GM19238 (cell line): Measurements from ENCODE around the gene HS6ST1.

ENCODE experiments used
- DNase-seq: peaks from one replicate; pipeline ENCODE4 v3.0.0; 2011; ENCODE audit warnings: low spot score; ENCODE audit not compliant: insufficient read length

HS6ST1 gene

DNA sequence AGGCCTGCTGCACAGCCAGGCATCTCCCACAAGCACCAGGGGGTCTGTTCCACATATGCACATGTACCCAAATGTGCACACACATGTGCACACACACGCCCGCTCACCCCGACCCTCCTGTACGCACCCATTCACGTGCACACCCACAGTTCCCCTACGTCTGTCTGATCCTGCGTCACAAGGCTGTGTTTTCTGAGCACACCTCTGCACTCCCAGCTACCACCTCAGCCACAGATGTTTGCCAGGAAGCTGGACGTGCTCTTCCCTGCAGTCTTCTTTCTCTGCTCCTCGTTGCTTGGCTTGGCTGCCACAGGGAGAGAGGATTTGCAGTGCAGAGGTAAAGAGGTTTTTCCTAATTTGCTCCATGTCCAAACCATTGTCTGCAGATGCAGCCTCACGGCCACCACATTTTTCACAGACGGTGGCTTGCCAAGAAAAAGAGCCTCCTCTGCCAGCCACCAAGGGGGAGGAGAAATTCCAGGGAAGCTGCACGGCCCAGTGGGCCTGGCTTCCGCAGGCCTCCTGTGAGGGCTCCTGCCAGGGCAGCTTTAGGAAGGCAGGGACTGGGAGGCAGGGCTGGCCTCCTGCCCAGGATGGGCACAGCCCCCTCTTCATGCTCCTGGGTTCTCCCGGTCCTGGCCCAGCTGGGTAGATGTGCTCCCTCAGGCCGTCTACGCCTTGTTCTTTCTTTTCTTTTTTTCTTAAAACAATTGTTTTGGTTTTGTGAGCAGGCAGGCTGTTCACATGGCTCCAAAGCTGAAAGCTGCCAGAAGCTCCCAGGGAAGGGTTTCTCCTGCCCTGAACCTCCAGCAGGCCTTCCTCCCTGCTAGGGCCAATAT lies 29.3 kb upstream of the HS6ST1 start:
- no peak for DNase-seq

DNA sequence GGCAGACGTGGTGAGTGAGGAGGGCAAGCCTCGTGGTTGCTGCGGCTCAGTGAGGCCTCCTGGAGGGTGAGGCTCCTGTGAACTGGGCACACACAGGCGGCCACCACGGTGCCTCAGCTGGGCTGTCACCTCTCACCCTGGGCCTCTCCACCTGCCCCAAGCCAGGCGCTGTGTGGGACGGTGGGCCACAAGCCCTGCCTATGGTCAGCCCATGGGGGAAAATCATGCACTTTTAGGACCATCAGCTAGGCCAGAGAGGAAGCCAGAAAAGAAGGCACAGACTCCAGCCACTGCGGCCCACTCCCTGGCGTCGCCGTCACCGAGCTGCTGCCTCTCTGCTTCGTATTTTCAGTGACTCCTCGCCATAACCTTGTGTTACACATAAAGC lies 28.5 kb upstream of the HS6ST1 start:
- DNase-seq: no peak

DNA sequence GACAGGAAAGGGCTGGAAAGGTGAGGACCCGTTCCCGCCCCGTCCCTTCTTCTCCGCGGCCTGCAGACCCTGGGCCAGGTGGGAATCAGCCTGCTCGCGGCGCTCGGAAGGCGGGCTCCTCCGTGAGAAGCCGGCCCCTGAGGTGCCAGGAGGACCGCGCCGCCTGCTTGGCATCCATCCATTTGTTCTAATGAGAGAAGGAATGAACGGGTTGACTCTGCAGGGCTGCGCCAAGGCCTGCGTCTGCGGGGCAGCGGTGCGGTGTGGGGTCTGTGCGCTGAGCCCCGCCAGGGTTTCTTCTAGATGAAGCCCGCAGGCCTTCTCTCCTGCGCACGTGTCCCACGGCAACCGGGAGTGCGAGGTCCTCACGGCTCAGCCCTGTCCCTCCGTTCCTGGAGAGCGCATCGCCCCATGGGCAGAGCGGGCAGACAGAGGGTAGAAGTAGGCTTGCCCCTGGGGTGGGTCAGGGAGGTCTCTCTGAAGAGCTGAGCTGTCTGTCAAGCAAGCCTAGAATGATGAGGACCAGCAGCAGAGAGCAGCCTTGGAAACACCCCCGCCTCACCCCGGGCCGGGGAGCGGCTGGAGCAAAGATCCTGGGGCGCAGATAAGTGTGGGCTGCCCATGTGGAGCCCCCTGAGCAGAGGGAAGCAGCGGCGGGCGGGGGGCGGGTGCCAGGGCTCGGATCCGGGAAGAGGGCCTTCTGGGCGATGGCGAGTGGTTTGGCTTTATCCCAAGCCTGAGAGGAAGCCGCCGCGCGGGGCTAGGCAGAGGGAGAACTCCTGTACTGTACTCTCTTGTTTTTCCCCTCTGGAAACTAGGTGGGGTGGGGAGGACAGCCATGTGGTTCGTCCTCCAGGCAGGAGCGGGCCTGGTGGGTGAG lies 27.9 kb upstream of the HS6ST1 start:
- no peak for DNase-seq

DNA sequence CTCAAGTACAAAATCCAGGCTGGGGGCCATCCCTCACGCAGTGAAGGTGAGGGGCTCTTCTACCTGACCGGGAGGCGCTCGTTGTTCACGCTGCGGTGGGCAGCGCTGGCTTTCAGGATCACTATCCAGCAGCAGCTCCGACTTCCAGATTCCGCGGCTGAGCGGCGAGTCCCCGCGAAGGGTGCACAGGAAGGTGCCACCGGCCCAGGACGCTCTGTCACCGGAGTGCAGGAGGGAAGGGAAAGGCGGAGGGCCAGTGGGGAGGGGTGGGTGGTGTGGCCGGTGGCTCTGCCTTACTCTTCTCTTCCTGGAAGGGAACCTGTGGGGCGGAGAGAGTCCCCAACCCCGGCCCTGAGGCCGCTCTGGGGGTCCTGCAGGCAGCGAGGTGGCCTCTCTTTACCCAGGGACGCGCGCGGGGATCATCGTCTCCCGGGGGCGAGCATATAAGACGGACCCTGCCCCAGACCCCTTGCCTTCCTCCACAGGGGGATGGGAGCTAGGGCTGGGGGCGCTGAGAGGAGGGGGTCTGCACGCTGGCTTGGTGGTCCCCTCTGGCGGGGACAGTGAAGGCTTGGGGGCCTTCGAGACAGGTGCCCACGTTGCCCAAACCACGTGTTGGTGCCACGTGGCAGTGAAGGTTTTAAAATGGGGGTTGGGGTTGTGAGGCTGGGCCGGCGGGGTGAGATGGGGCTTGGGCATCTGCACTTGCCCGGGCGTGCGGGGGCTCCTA lies 26.9 kb upstream of the HS6ST1 start:
- no peak for DNase-seq

DNA sequence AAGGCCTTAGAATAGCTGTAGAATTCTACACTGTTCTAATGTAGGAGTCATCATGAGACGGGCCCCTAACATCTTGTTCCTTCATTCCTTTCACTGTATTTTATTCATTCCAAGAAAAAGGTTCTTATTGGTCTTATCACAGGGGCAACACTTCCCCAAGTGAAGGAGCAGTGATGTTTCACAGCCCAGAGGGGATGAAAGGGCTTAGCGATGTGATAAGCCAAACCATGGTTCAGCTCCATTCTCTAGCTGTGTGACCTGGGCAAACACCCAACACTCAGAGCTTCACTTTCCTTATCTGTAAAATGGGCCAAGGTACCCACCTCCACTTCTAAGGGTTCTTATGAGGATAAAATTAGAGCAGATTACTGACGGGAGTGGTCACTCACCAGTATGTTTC lies 25.4 kb upstream of the HS6ST1 start:
- DNase-seq: no peak

DNA sequence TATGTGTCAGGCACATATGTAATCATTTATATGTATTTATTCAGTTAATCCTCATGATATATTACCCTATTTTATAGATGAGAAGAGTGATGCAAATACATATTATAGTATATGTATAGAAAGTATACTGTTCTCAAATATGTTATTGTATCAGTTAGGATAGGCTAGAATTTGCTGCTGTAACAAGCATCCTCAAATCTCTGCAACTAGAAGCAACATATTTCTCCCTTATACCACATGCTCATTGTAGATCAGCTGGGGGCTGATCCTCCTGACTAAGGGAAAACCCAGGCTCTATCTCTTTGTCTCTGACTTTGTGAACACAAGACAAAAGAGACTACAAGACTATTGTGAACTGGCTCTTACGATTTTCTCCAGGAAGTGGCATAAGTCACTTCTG lies 24.8 kb upstream of the HS6ST1 start:
- DNase-seq: no peak

DNA sequence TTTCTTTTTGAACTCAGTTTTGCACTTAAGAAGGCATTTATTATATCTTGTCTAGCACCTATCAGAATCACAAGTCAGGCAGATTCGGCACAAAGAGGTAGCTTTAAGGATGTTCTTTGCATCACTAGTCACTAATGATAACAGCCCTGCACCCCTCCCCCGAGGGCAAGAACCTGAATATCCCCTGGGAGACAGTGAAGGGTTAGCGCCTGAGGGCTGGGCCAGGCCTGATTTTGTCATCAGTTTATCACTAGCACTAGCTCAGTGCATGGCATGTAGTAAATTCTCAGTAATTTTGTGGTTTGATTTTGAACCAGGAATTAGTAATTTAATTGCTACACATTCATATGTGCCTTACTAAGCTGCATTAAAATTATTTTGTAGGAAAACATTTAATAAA lies 23.9 kb upstream of the HS6ST1 start:
- DNase-seq: no peak

DNA sequence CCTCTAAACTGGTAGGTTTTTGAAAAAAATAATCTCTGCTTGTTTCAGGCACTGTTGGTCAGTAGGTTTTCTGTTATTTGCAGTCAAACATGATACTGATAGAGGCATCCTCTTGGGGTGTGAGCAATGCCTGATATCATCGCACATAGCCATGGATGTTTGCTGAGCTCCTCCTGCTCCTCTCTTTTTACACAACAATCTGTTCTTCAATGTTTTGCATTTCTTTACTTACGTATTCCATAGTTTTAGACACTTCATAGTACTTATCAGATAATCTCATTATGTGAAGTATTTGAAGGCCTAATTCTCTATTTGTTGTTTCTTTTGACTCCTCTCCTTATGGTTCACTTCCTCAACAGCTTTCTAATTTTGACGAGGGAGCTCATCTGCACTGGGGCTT lies 23.0 kb upstream of the HS6ST1 start:
- no peak for DNase-seq

DNA sequence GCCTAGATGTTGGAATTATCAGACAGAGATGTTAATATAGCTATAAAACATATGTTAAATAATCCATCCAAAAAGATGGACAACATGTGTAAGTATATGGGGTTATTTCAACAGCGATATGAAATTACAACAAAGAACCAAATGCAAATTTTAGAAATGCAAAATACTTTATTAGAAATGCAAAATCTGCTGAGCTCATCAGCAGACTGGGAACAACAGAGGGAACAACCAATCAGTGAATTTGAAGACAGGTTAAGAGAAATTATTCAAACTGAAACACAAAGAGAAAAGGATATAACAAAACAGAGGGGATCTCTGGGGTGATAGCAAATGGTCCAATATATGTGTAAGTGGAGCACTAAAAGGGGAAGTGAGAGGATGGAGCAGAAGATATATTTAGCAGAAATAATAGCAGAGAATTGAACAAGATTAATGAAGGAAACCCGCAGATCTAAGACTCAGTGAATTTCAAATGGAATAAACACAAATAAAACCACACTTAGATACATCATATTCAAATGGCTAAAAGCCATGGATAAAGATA lies 13.5 kb upstream of the HS6ST1 start:
- no peak for DNase-seq

DNA sequence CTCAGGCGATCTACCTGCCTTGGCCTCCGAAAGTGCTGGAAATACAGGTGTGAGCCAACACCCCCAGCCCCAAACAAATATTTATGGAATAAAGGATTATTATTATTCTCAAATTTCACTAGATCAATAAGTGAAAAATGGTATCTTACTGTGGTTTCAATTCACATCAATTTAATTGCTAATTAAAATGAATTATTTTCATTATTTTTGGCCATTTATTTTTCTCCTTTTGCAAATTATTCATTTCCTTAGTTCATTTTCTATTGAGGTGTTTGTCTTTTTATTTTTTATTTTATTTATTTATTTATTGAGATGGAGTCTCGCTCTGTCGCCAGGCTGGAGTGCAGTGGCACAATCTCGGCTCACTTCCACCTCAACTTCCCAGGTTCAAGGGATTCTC lies 11.9 kb upstream of the HS6ST1 start:
- DNase-seq: no peak

DNA sequence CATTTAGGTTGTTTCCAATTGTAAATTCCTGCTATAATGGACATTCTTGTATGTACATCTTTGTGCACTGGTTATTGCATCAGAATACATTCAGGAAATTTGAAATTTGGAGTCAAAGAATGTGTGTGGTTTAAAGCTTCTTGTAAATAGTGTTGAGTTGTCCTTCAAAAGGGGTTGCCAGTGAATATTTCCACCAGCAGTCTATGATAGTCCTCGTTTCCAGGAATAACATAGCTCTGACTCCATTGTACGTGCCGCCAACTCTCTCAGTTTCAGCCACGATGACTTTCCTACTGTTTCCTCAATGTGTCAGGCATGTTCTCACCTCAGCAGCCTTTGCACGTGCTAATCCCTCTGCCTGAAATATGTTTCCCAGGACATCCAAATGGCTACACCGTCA lies 10.9 kb upstream of the HS6ST1 start:
- DNase-seq: no peak

DNA sequence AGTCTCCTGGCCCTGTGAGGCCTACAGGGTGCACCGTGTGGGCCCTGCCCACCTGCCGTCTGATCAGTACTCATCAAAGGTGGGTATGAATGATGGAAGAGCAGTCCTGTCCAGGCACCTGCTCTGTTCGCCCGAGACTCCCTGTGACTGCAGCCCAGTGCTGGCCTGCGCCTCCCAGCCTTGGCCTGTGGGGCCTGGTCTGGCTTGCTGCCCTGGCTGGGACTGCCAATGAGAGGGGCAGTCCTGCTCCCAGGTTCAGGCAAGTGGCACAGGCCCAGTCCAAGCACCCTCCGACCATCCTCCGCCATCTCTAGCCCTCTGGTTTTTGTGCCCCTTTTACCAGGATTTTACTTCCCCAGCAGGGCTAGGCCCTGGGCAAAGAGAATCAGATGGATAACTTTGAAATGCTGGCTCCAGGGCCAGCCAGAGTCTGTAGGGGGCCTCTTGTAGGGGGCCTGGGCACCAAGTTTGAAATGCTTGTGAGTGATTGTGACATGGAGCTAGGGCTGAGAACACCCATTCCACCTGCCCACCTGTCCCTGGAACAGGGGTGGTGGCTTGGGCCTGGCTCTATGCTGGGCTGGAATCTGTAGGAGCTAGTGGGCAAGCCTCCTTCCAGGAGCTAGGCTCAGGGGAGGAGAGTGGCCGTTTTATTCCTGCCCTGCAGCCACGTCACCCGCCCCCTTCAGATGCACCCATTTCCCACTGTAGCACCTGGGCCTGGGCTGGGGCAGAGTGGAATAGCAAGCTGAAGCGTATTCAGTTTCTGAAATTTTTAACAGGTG lies 8.7 kb upstream of the HS6ST1 start:
- DNase-seq: no peak

DNA sequence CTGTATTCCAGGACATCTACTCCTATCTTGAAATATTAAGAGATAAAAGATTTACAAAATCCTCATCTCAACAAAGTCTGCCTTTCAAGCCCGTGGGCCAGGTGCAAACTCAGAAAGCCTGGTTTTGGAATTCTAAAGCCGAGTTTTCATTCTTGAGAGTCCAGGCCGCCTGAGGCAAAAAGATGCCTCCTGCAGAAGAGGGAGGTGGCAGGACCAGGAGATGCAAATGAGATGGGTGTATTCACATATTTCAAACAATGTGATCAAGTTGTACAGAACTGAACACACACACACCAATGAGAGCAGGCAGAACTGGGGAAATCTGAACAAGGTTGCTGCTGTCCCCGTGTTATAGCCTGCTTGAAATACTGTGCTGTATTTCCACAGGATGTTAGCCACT lies 7.7 kb upstream of the HS6ST1 start:
- no peak for DNase-seq

DNA sequence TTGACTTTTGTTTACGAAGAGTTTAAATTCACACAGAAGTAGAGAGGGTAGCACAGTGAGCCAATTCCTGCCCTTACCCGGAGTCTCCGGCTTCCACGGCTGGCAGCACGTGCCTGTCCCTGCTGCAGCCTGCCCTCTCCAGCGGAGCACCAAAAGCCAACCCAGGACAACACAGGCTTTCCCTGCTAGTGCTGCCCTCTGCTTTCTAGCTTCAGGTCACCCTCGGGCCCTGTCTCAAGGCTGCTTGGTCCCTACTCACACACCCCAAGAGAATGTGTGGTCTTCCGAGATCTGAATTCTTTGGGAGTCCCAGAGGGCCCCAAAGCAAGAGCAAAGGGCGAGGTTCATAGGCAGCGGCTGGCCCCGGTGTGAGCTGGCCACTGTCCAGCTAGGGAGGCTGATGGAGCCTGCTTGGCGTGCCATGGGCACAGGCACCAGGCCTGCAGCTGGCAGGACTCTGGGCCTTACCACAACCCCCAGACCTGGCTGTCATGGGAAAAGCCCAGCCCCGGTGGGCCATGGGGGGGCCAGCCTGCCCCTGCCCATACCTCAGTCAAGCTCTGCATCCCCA lies 7.0 kb upstream of the HS6ST1 start:
- no peak for DNase-seq

DNA sequence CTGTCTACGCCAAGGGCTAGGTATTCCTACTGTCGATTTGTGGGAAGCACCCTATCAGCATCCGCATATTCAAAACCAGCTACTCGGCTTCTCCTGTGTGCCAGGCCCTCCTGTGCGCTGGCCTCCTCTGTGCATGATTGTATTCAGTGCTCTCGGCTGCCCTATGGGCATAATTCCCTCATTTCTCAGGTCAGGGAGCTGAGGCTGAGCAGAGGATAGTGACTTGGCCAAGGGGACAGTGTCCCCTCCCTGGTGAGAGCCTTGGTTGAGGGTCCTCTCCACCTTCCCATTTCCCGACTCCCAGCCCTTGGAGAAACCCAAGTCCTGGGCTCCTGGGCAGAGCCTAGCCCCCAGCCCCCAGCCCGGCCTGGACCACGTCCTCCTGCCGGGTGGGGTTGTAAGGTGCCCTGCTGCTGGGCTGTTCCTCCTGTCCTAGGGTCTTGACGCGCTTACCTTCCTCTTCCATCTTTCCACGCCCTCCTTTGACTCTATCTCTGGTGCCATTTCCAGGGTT lies 6.3 kb upstream of the HS6ST1 start:
- no peak for DNase-seq

DNA sequence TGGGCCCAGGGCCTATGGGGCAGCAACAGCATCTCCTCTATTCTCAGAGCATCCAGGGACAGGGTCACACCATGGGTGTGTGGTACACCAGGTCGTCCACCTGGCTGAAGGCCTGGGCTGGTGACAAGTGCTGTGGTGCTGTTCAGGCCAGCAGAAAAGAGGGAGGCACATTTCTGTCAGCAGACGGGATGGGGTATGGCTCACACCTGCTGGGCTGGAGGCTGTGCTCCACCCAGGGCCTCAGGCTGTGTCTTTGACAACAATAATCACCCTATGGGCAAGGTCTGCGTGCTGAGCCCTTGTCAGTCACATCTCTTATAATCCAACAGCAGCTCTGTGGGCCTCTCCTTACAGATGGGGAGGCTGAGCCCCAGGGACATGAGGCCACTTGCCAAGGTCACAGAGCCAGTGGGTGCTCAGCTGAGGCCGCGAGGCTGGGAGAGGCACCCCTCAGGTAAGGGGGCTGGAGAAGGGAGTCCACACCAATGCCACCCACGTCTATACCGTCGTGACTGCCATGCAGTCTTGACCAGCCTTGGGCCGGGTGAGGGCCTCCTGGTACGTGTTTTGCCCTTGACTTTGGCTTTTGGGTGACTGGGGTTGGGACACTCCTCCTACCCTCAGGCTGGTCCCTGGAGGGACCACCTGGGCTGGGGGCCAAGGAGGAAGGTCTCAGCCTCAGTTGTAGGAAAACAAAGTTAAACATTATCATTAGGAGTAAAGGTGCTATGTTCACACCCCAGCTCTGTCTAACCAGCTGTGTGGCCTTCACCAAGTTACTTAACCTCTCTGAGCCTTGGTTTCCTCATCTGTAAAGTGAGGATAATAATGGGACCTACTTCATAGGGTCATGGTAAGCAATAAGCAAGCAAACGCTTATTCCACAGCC lies 5.6 kb upstream of the HS6ST1 start:
- DNase-seq: no peak

DNA sequence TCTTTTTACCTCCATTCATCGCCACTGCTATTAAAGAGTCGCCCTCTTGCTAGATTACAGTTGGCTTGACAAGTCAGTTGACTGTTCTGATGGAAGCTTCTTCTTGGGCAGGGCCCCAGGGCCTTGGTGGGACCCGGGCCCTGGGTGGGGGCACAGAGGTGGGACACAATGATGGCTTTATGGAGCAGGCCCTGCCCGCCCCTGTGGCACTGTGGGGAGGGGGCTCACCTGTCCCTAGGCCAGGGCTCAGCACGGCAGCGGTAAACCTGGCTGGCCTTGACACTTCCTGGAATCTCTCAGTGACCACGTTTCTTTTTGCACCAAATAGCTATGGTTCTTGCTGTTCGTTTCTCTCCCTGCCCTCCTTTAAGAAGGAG lies 4.9 kb upstream of the HS6ST1 start:
- DNase-seq: no peak

DNA sequence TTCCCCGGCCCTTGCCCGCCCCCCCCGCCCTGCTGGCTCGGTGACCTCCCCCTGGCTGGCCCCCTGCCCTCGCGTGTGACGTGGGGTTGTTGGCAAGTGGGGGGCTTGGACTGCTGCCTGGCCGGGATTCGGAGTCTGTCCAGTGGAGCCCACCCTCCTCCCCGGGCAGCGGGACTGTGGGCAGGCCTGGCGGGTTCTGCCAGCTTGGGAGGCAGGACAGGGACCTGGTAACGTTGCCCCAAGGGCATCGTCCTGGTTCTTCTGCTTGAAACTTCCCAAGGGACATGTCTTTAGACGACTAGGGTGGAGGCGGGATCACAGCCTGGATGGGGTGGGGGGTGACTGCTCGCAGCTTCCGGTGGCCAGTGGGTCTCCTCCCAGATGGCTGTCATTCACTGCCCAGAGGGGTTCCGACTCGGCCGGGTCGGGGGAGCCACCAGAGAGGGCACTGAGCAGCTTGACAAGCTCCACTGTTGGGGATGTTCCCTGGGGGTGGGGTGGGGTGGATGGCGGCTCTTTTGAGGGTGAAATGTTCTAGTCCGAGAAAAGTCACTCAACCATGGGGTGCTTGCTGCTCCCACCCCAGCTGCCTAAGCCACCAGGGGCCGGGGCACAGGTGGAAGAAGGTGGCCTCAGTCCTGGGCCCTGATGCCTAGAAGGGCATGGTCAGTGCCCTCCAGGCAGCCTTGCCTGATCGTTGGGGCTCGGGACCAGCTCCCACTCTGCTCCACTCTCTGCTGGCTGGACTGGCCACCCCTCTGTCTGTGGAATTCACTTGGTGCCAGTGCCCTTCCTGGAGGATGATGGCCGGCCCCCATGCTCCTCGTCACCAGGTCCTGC lies 4.3 kb upstream of the HS6ST1 start:
- DNase-seq: no peak
